Measurements from ENCODE around the gene NGF.
"Not testable (repeated sequence)": the region's sequence is repeated elsewhere in the genome, so short reads cannot be mapped to it uniquely, and the experiment has no call there.

DNA sequence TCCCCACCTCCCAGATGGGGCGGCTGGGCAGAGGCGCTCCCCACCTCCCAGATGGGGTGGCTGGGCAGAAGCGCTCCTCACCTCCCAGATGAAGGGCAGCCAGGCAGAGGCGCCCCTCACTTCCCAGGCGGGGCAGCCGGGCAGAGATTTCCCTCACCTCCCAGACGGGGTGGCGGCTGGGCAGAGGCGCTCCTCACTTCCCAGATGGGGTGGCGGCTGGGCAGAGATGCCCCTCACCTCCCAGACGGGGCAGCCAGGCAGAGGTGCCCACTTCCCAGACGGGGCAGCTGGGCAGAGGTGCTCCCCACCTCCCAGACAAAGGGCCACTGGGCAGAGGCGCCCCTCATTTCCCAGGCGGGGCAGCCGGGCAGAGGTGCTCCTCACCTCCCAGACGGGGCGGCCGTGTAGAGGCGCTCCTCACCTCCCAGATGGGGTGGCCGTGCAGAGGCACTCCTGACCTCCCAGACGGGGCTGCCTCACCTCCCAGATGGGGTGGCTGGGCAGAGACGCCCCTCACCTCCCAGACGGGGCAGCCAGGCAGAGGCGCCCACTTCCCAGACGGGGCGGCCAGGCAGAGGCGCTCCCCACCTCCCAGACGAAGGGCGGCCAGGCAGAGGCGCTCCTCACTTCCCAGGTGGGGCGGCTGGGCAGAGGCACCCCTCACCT, 21.9 kb upstream of the NGF start:
- TF ChIP-seq, protein P1, sequence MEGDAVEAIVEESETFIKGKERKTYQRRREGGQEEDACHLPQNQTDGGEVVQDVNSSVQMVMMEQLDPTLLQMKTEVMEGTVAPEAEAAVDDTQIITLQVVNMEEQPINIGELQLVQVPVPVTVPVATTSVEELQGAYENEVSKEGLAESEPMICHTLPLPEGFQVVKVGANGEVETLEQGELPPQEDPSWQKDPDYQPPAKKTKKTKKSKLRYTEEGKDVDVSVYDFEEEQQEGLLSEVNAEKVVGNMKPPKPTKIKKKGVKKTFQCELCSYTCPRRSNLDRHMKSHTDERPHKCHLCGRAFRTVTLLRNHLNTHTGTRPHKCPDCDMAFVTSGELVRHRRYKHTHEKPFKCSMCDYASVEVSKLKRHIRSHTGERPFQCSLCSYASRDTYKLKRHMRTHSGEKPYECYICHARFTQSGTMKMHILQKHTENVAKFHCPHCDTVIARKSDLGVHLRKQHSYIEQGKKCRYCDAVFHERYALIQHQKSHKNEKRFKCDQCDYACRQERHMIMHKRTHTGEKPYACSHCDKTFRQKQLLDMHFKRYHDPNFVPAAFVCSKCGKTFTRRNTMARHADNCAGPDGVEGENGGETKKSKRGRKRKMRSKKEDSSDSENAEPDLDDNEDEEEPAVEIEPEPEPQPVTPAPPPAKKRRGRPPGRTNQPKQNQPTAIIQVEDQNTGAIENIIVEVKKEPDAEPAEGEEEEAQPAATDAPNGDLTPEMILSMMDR (IDR thresholded peaks at IDR 0.05), result not testable (repeated sequence)
- TF ChIP-seq POLR2A (IDR thresholded peaks at IDR 0.05), result not testable (repeated sequence)
